ENCODE data around the gene TYSND1. TPM values are rescaled to one million over a fixed set of nuclear protein-coding genes. Genes with fewer than 3 reads are reported as not detected.

Gene TYSND1
- polyA plus RNA-seq, 3 donors = 8.6 to 11.2 (median 11.2) TPM

GRCh38 chr10:70135046-70135445 lies 11.5 kb downstream of the TYSND1 start:
- TF ChIP-seq CTCF (IDR thresholded peaks at IDR 0.05) = no peak
- H4K20me1 ChIP-seq (ENCODE audit: insufficient read depth, low read length) = no peaks in the 10 kb centered on the region
- no peak overlapping the region for H3K4me3 ChIP-seq (replicated peaks in 1 of 3; ENCODE audit: low read depth in 2 of 3, low read length in 3 of 3)
- H3K4me1 ChIP-seq (ENCODE audit: control insufficient read depth in 1 of 2, insufficient read depth in 2 of 2, low read length in 2 of 2) = peaks cover 11 to 13% of the 10 kb centered on the region in 2 donors
- Mint-ChIP-seq H3K4me3 (no peak overlapping the region), H3K36me3 (peaks cover 18 to 20% of the 10 kb centered on the region in 2 donors), H3K27me3 (ENCODE audit: low read depth in 3 of 3) (peaks cover 14 to 26% (median 19%) of the 10 kb centered on the region in 3 donors), H3K4me1 (peaks cover 20% of the 10 kb centered on the region), H3K27ac (peak overlapping the region in 1 of 7 donors; percentile 62), H3K9me3 (no peaks in the 10 kb centered on the region)
- no peak overlapping the region for H2AFZ ChIP-seq (ENCODE audit: insufficient read depth, low read depth, low read length, poor library complexity, severe bottlenecking)
- peaks cover 3 to 11% of the 10 kb centered on the region in 2 donors for H3K27me3 ChIP-seq (ENCODE audit: control insufficient read depth in 2 of 2, insufficient read depth in 2 of 2, low read length in 2 of 2)
- no peaks in the 10 kb centered on the region for H3K79me2 ChIP-seq (ENCODE audit: insufficient read depth, low read length)
- no peaks in the 10 kb centered on the region for H3K9me3 ChIP-seq (replicated peaks in 1 of 2; ENCODE audit: control insufficient read depth in 1 of 2, insufficient read depth in 1 of 2, low read length in 2 of 2)
- peaks cover 3 to 20% of the 10 kb centered on the region in 2 donors for H3K36me3 ChIP-seq (replicated peaks in 1 of 2; ENCODE audit: control insufficient read depth in 1 of 2, insufficient read depth in 2 of 2, low read length in 2 of 2)
- H3K4me2 ChIP-seq (replicated peaks; ENCODE audit: extremely low read depth, low read length, poor library complexity, severe bottlenecking) = no peak overlapping the region
- H3K9ac ChIP-seq (ENCODE audit: insufficient read depth, low read length, poor library complexity, severe bottlenecking) = no peak overlapping the region
- H3K27ac ChIP-seq (ENCODE audit: low read depth in 1 of 2, low read length in 2 of 2) = no peak overlapping the region
- 100% methylated on average over 3 of the region's 3 CpGs for WGBS (ENCODE audit: insufficient coverage)
- intact Hi-C loops (cut with micrococcal nuclease) = no loop called here
- DNase-seq = no peak

- Histone ChIP-seq H3K79me2 (ENCODE audit: insufficient read depth, low read length) (no peaks in the 10 kb centered on the region), H3K4me1 (ENCODE audit: control insufficient read depth in 1 of 2, insufficient read depth in 2 of 2, low read length in 2 of 2) (peaks cover 11 to 13% of the 10 kb centered on the region in 2 donors), H3K36me3 (replicated peaks in 1 of 2; ENCODE audit: control insufficient read depth in 1 of 2, insufficient read depth in 2 of 2, low read length in 2 of 2) (no peaks in the 10 kb centered on the region), H3K9me3 (replicated peaks in 1 of 2; ENCODE audit: control insufficient read depth in 1 of 2, insufficient read depth in 1 of 2, low read length in 2 of 2) (no peaks in the 10 kb centered on the region), H3K4me3 (replicated peaks in 1 of 3; ENCODE audit: low read depth in 2 of 3, low read length in 3 of 3) (peak within 1 kb of the TSS; percentile 34 to 79 (median 60)), H3K9ac (ENCODE audit: insufficient read depth, low read length, poor library complexity, severe bottlenecking) (peak within 1 kb of the TSS; percentile 74), H3K27ac (ENCODE audit: low read depth in 1 of 2, low read length in 2 of 2) (no peak within 1 kb of the TSS), H3K4me2 (replicated peaks; ENCODE audit: extremely low read depth, low read length, poor library complexity, severe bottlenecking) (peak within 1 kb of the TSS; percentile 92), H3K27me3 (ENCODE audit: control insufficient read depth in 2 of 2, insufficient read depth in 2 of 2, low read length in 2 of 2) (peaks cover 3 to 11% of the 10 kb centered on the region in 2 donors), H4K20me1 (ENCODE audit: insufficient read depth, low read length) (no peaks in the 10 kb centered on the region), H2AFZ (ENCODE audit: insufficient read depth, low read depth, low read length, poor library complexity, severe bottlenecking) (peak within 1 kb of the TSS; percentile 72)
- peaks cover 20% of the 10 kb centered on the region for H3K4me1 Mint-ChIP-seq
- intact Hi-C loops (cut with micrococcal nuclease) = no loop called here
- H3K36me3 Mint-ChIP-seq = peaks cover 3% of the 10 kb centered on the region in 2 donors
- H3K27me3 Mint-ChIP-seq (ENCODE audit: low read depth in 3 of 3) = peaks cover 16 to 28% (median 19%) of the 10 kb centered on the region in 3 donors
- H3K9me3 Mint-ChIP-seq = no peaks in the 10 kb centered on the region
- peak within 1 kb of the TSS in 4 of 7 donors; percentile 66 to 85 (median 68) for H3K27ac Mint-ChIP-seq
- peak within 1 kb of the TSS; percentile 83 to 97 for H3K4me3 Mint-ChIP-seq
- no peak for TF ChIP-seq CTCF (IDR thresholded peaks at IDR 0.05)
- peak; percentile 18 to 58 (median 35) for DNase-seq
- WGBS (ENCODE audit: insufficient coverage) = 6% methylated on average over 67 of the region's 80 CpGs
Observed at GRCh38 chr10:70132098-70133029, 14.1 kb downstream of the TYSND1 start, which contains the start of gene AIFM2. TSS of gene AIFM2 (minus strand) at chr10:70132825. CDS start at chr10:70124084, 8,741 bp downstream.
